Endothelial cell of umbilical vein (primary cell): ENCODE results near the gene FAM83C. TPM values are rescaled to one million over a fixed set of nuclear protein-coding genes. Genes with fewer than 3 reads are reported as not detected.

Source experiments
- BruUV-seq: library from RNA; stranded (reverse); fragments of 400-500 nt; replicated peaks from 2 replicates; lab custom pipeline; 2021; lab: Mats Ljungman, UMichigan
- CTCF ChIA-PET: fragments of 300-600, 350-600 bp; sonication (Branson Sonifier 250); formaldehyde crosslinking; loops from one replicate; lab custom pipeline; 2021; ENCODE audit warnings: antibody characterized with exemption, inconsistent platforms; lab: Charles Lee
- POLR2A ChIA-PET: fragments of 300-600, 350-600 bp; sonication (Branson Sonifier 250); formaldehyde crosslinking; loops from one replicate; lab custom pipeline; 2021; ENCODE audit warnings: antibody characterized with exemption, inconsistent platforms; lab: Charles Lee
- DNase-seq: peaks from one replicate; pipeline ENCODE4 v3.0.0-alpha.2; 2011; ENCODE audit warnings: low read depth, low spot score
- FAIRE-seq: peaks from 2 replicates; lab custom pipeline; 2011; peaks lifted over from hg19 to GRCh38; lab: Jason Lieb, UNC
- H2AFZ ChIP-seq: 2 replicates; pipeline ENCODE4 v1.6.0; 2012; ENCODE audit warnings: low read depth, low read length, control low read depth, inconsistent platforms
- H3K27ac ChIP-seq: 2 replicates; pipeline ENCODE4 v1.5.1; 2011; ENCODE audit warnings: low read depth, mild to moderate bottlenecking, control low read depth, low read length, moderate library complexity; ENCODE audit not compliant: insufficient read depth
- H3K27me3 ChIP-seq, 2 experiments: 2 replicates each; pipeline versions ENCODE4 v1.6.0 to v1.6.1; 2011; ENCODE audit warnings: low read length in 2 of 2, mixed read lengths in 1 of 2; ENCODE audit not compliant: control insufficient read depth in 2 of 2, insufficient read depth in 2 of 2
- H3K36me3 ChIP-seq, 2 experiments: 2 replicates in 1 of 2; 3 replicates in 1 of 2; pipeline ENCODE4 v1.5.1; 2011; ENCODE audit warnings: low read length in 2 of 2, mild to moderate bottlenecking in 1 of 2, moderate library complexity in 1 of 2; ENCODE audit not compliant: control insufficient read depth in 2 of 2, insufficient read depth in 2 of 2; ENCODE audit errors: extremely low read depth in 1 of 2
- H3K4me1 ChIP-seq: 3 replicates; pipeline ENCODE4 v1.5.1; 2011; ENCODE audit warnings: mild to moderate bottlenecking, low read length; ENCODE audit not compliant: control insufficient read depth, insufficient read depth; ENCODE audit errors: extremely low read depth
- H3K4me2 ChIP-seq: 2 replicates; pipeline ENCODE4 v1.6.1; 2011; ENCODE audit warnings: low read length, control low read depth, mixed read lengths; ENCODE audit not compliant: insufficient read depth
- H3K4me3 ChIP-seq, 3 experiments: fragments of 200-600 bp in 1 of 3; sonication (generic), shearing (Covaris generic) in 1 of 3; replicated peaks in 1 of 3; 2 replicates each; pipeline ENCODE4 v1.5.1; 2011 to 2016; ENCODE audit warnings: control low read depth in 3 of 3, low read length in 3 of 3, mild to moderate bottlenecking in 2 of 3, inconsistent platforms in 1 of 3, low read depth in 1 of 3, moderate library complexity in 1 of 3; ENCODE audit not compliant: insufficient read depth in 1 of 3
- H3K79me2 ChIP-seq: 2 replicates; pipeline ENCODE4 v1.6.0; 2012; ENCODE audit warnings: low read length, inconsistent platforms; ENCODE audit not compliant: control insufficient read depth, insufficient read depth
- H3K9ac ChIP-seq: replicated peaks from 2 replicates; pipeline ENCODE3; 2011; ENCODE audit warnings: low read length, control low read depth; ENCODE audit not compliant: insufficient read depth; ENCODE audit errors: extremely low read depth
- H3K9me1 ChIP-seq: replicated peaks from 3 replicates; pipeline ENCODE4 v1.6.0; 2011; ENCODE audit warnings: mild to moderate bottlenecking, low read length; ENCODE audit not compliant: control insufficient read depth, insufficient read depth; ENCODE audit errors: extremely low read depth
- H3K9me3 ChIP-seq: replicated peaks from 2 replicates; pipeline ENCODE4 v1.5.1; 2012; ENCODE audit warnings: low read length, inconsistent platforms; ENCODE audit not compliant: control insufficient read depth, insufficient read depth
- H4K20me1 ChIP-seq: replicated peaks from 2 replicates; pipeline ENCODE3; 2011; ENCODE audit warnings: mild to moderate bottlenecking, low read length; ENCODE audit not compliant: control insufficient read depth, insufficient read depth; ENCODE audit errors: extremely low read depth
- CTCF ChIP-seq, 2 donors: IDR thresholded peaks; 1 replicate in 1 of 2; 2 replicates in 1 of 2; pipeline ENCODE4 v1.5.1; 2011; ENCODE audit warnings: low read length in 2 of 2, mild to moderate bottlenecking in 2 of 2, moderate library complexity in 2 of 2, control low read depth in 1 of 2, inconsistent platforms in 1 of 2, low read depth in 1 of 2; ENCODE audit not compliant: insufficient read depth in 1 of 2; ENCODE audit errors: extremely low read depth in 1 of 2
- JUN ChIP-seq: IDR thresholded peaks from 2 replicates; pipeline ENCODE4 v1.6.1; 2011; ENCODE audit warnings: borderline replicate concordance, low read depth; ENCODE audit not compliant: insufficient read length, insufficient read depth
- MYC ChIP-seq: IDR thresholded peaks from one replicate; pipeline ENCODE4 v1.6.1; 2011; ENCODE audit warnings: mild to moderate bottlenecking, low read depth, low read length
- POLR2AphosphoS5 ChIP-seq: IDR thresholded peaks from 2 replicates; pipeline ENCODE4 v1.6.1; 2012; ENCODE audit warnings: low read depth, mild to moderate bottlenecking, control low read depth, low read length, moderate library complexity; ENCODE audit not compliant: insufficient read depth
- dilution Hi-C: fragments of 300-500 bp; cut with MboI; formaldehyde crosslinking; loops from one replicate; pipeline ENCODE4 v1.15.0; 2019; ENCODE audit warnings: low sequenced_read_pairs; ENCODE audit not compliant: extremely low pct_ligation_motif_present
- intact Hi-C: fragments of 100-400 bp; cut with micrococcal nuclease; formaldehyde crosslinking; loops from one replicate; pipeline ENCODE4 v1.10.0; 2022
- polyA plus RNA-seq, 4 experiments: library from polyadenylated mRNA; depleted of rRNA in 3 of 4; stranded (reverse) in 3 of 4; unstranded in 1 of 4; fragments of >200 nt; gene quantifications; 2 replicates each; pipeline versions ENCODE4 v1.2.1 to v1.2.3, GENCODE V29; 2011 to 2012; ENCODE audit warnings: missing spikeins in 1 of 4
- total RNA-seq: library from RNA; stranded (reverse); gene quantifications from 2 replicates; pipeline ENCODE4 v1.2.3, GENCODE V29; 2021

The FAM83C gene
- total and polyA plus RNA-seq, 2 donors (not counting 3 experiments of a cell fraction or from before 2014, with no cell fraction given): not detected

GRCh38 chr20:35279040-35279439, 13.2 kb downstream of the FAM83C start:
- Histone ChIP-seq H3K36me3 (peaks cover 18 to 25% of the 10 kb centered on the region in 2 experiments), H3K9ac (no peak overlapping the region), H3K4me3 (no peak overlapping the region), H3K4me2 (no peak overlapping the region), H4K20me1 (no peaks in the 10 kb centered on the region), H3K79me2 (peaks cover 40% of the 10 kb centered on the region), H2AFZ (no peak overlapping the region), H3K9me1 (no peaks in the 10 kb centered on the region), H3K4me1 (peaks cover 15% of the 10 kb centered on the region), H3K27me3 (no peaks in the 10 kb centered on the region), H3K9me3 (no peaks in the 10 kb centered on the region), H3K27ac (no peak overlapping the region)
- intact Hi-C loops (no loop called here), dilution Hi-C loops (no loop called here)
- FAIRE-seq (no peak), DNase-seq (no peak)
- no peak for TF ChIP-seq CTCF (IDR thresholded peaks at IDR 0.05; ENCODE audit: extremely low read depth in 1 of 2, insufficient read depth in 1 of 2, low read depth in 1 of 2, low read length in 2 of 2)
- no peak for TF ChIP-seq MYC
- TF ChIP-seq POLR2AphosphoS5: no peak
- TF ChIP-seq JUN: no peak
- CTCF ChIA-PET: interaction anchor here (1.2 to 1.7 kb wide), 3 partner anchors 25 to 162 kb away, joined by 3 to 5 read pairs (median 5); no protein-coding TSS in a partner anchor
- no TSS peak for BruUV-seq
- POLR2A ChIA-PET: no interaction called here
